HEK293T (cell line): ENCODE data around the gene CCM2.

Source experiments
- CTCF ChIA-PET: fragments of 350-600 bp; formaldehyde crosslinking; extraction: SDS; loops from one replicate; lab custom pipeline; 2021; ENCODE audit warnings: antibody characterized with exemption, inconsistent platforms; lab: Yijun Ruan, JAX
- POLR2A ChIA-PET: fragments of 350-600 bp; formaldehyde crosslinking; extraction: SDS; loops from one replicate; lab custom pipeline; 2020; ENCODE audit warnings: antibody characterized with exemption, inconsistent platforms; lab: Yijun Ruan, JAX
- DNase-seq: peaks from one replicate; pipeline ENCODE4 v3.0.0; 2012; ENCODE audit warnings: mixed read lengths; ENCODE audit errors: extremely low spot score
- ARNT ChIP-seq: fragments of 450-650 bp; IDR thresholded peaks from 2 replicates; pipeline ENCODE4 v1.6.1; 2017; ENCODE audit warnings: mild to moderate bottlenecking
- BHLHE40 ChIP-seq: fragments of 450-650 bp; IDR thresholded peaks from 2 replicates; pipeline ENCODE4 v1.6.1; 2016; ENCODE audit warnings: mild to moderate bottlenecking, moderate library complexity, borderline replicate concordance
- CTBP1 ChIP-seq: fragments of 450-650 bp; IDR thresholded peaks from 2 replicates; pipeline ENCODE4 v1.6.1; 2016; ENCODE audit warnings: borderline replicate concordance
- ELF4 ChIP-seq: fragments of 450-650 bp; IDR thresholded peaks from 2 replicates; pipeline ENCODE4 v1.6.1; 2017; ENCODE audit warnings: antibody characterized with exemption
- FOXA1 ChIP-seq: fragments of 450-650 bp; IDR thresholded peaks from 2 replicates; pipeline ENCODE4 v1.6.1; 2016; ENCODE audit warnings: mild to moderate bottlenecking
- FOXK2 ChIP-seq: fragments of 450-650 bp; IDR thresholded peaks from 2 replicates; pipeline ENCODE4 v1.6.1; 2016; ENCODE audit warnings: mild to moderate bottlenecking
- FOXM1 ChIP-seq: fragments of 450-650 bp; IDR thresholded peaks from 2 replicates; pipeline ENCODE4 v1.6.1; 2017; ENCODE audit warnings: mild to moderate bottlenecking, borderline replicate concordance
- HDGF ChIP-seq: fragments of 450-650 bp; IDR thresholded peaks from 2 replicates; pipeline ENCODE4 v1.6.1; 2017; ENCODE audit warnings: antibody characterized with exemption, borderline replicate concordance
- L3MBTL2 ChIP-seq: fragments of 450-650 bp; conservative IDR thresholded peaks from 2 replicates; pipeline ENCODE4 v1.6.1; 2016; ENCODE audit warnings: mild to moderate bottlenecking
- LEF1 ChIP-seq: fragments of 450-650 bp; IDR thresholded peaks from 2 replicates; pipeline ENCODE4 v1.6.1; 2017; ENCODE audit warnings: mild to moderate bottlenecking, borderline replicate concordance
- NFRKB ChIP-seq: fragments of 450-650 bp; IDR thresholded peaks from 2 replicates; pipeline ENCODE4 v1.6.1; 2016; ENCODE audit warnings: mild to moderate bottlenecking, moderate library complexity
- SP1 ChIP-seq: fragments of 450-650 bp; IDR thresholded peaks from 2 replicates; pipeline ENCODE4 v1.6.1; 2017
- SUZ12 ChIP-seq: fragments of 450-650 bp; IDR thresholded peaks from 2 replicates; pipeline ENCODE4 v1.6.1; 2016; ENCODE audit warnings: mild to moderate bottlenecking
- TARDBP ChIP-seq: fragments of 450-650 bp; IDR thresholded peaks from 2 replicates; pipeline ENCODE4 v1.6.1; 2016
- ZNF384 ChIP-seq: fragments of 450-650 bp; IDR thresholded peaks from 2 replicates; pipeline ENCODE4 v1.6.1; 2016
- TF ChIP-seq, protein P1 (sequence below): fragments of 450-650 bp; IDR thresholded peaks from 2 replicates; pipeline ENCODE4 v1.6.1; 2016

The CCM2 gene

DNA sequence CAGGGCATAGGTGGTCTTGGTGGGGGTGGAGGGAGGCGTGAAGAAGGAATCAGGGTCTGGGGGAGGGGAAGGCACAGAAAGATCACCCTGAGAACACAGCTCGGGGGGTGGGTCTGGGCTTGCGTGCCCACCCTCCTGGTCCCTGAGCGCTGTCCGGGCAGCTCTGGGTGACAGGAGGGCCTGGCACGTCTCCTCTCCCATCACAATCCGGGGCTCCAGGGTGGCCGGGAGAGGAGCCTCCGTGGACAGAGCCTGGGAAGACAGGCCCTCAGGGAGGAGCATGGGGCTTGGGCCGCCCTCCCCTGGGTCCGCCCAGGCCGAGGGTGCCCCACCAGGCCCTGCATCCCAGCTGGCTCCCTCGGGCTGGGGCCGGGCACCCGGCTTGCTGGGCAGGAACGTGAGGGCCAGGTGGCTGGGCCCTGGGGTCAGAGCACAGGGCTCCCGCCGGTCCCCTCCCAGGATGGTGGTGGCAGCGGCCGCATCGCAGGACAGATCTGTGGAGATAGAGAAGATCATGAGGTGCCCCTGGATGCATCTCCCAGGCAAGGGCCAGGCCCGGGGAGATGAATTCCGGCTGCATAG is 85.7 kb downstream of the CCM2 start:
- CTCF ChIA-PET: no interaction called here
- no peak for DNase-seq
- POLR2A ChIA-PET: interaction anchor here (2.9 kb wide), 1 partner anchor 26 kb away, joined by 10 read pairs; the partner anchor contains the start of gene TBRG4
- TF ChIP-seq CTBP1 (no peak), L3MBTL2 (no peak), HDGF (no peak), FOXK2 (no peak), BHLHE40 (no peak), TARDBP (no peak), SP1 (no peak), ZNF384 (no peak), ELF4 (no peak), LEF1 (no peak), NFRKB (no peak), SUZ12 (no peak), ARNT (no peak), FOXA1 (no peak), FOXM1 (no peak)
- TF ChIP-seq, protein P1, sequence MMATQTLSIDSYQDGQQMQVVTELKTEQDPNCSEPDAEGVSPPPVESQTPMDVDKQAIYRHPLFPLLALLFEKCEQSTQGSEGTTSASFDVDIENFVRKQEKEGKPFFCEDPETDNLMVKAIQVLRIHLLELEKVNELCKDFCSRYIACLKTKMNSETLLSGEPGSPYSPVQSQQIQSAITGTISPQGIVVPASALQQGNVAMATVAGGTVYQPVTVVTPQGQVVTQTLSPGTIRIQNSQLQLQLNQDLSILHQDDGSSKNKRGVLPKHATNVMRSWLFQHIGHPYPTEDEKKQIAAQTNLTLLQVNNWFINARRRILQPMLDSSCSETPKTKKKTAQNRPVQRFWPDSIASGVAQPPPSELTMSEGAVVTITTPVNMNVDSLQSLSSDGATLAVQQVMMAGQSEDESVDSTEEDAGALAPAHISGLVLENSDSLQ: no peak

- ChIA-PET POLR2A (interaction anchor here (1.0 to 2.9 kb wide), 3 partner anchors 10 to 101 kb away, joined by 3 to 10 read pairs (median 4); partner anchors contain the start of gene TBRG4), CTCF (interaction anchor here (0.9 to 1.0 kb wide), 2 partner anchors 50 to 113 kb away, joined by 3 read pairs; no protein-coding TSS in a partner anchor)
- no peak for TF ChIP-seq ZNF384
- no peak for TF ChIP-seq FOXA1
- no peak for TF ChIP-seq SUZ12
- no peak for TF ChIP-seq LEF1
- TF ChIP-seq FOXK2: no peak
- TF ChIP-seq L3MBTL2: no peak
- TF ChIP-seq FOXM1: no peak
- TF ChIP-seq SP1: no peak
- TF ChIP-seq ARNT: no peak
- TF ChIP-seq TARDBP: no peak
- TF ChIP-seq BHLHE40: no peak
- DNase-seq: no peak
Observed at GRCh38 chr7:45086331-45087065, 86.5 kb downstream of the CCM2 start.

DNA sequence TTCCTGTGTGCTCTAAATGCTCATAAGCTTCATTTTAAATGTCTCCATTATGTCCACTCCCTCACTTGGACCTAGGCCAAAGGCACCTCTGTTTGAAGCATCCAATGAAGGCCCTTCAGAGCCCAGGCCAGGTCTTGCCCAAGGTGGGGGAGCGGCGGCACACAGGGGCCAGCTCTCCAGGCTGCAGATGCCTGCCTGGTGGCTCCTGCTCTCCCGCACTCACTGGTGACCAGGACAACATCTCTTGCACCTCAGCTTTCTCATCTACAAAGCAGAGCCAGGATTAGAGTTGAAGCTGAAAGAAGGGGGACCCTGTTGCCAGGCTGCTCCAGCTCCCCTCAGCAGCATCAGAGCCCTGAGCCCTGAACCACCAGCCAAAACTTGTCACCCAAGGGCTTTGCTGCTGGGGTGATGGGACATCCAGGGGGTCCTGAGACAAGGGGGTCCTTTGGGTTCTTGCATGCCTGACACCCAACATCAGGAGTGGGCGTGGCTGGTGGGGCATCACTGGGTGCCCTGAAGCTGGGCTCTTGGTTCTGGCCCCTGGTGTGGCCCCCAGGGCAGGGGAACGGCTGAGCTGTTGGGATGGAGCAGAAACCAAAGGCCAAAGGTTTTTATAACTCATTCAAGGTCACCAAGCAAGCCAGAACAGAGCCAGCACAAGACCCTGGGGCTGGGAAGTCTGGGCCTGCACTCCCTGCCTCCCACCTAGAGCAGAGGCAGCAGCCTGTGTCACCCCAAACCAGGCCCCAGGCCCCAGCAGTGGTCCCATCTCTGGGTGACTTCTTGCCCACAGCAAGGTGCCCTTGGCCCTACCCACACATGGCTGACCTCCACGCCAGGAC is 87.5 kb downstream of the CCM2 start:
- ChIA-PET CTCF (interaction anchor here (0.9 to 1.0 kb wide), 2 partner anchors 49 to 114 kb away, joined by 3 read pairs; no protein-coding TSS in a partner anchor), POLR2A (interaction anchor here (1.0 to 2.9 kb wide), 3 partner anchors 11 to 102 kb away, joined by 3 to 10 read pairs (median 4); partner anchors contain the start of gene TBRG4)
- DNase-seq: no peak

GRCh38 chr7:45088146-45088701 is 88.2 kb downstream of the CCM2 start:
- no peak for DNase-seq
- TF ChIP-seq CTBP1 (no peak), HDGF (no peak), ELF4 (no peak), SUZ12 (no peak), ARNT (no peak), ZNF384 (no peak), LEF1 (no peak), TARDBP (no peak), FOXK2 (no peak), FOXM1 (no peak)
- ChIA-PET POLR2A (no interaction called here), CTCF (no interaction called here)

More for the DNA sequence above, 87.5 kb downstream of the CCM2 start:
- TF ChIP-seq FOXK2: no peak
- no peak for TF ChIP-seq TARDBP
- TF ChIP-seq, protein P1: no peak
- no peak for TF ChIP-seq HDGF
- no peak for TF ChIP-seq LEF1
- no peak for TF ChIP-seq SP1
- no peak for TF ChIP-seq ARNT
- TF ChIP-seq ELF4: no peak
- no peak for TF ChIP-seq L3MBTL2
- no peak for TF ChIP-seq SUZ12
- no peak for TF ChIP-seq CTBP1
- no peak for TF ChIP-seq FOXA1
- no peak for TF ChIP-seq NFRKB
- no peak for TF ChIP-seq BHLHE40
- no peak for TF ChIP-seq FOXM1
- TF ChIP-seq ZNF384: no peak

- peak; percentile 58 for DNase-seq
- CTCF ChIA-PET: no interaction called here
- POLR2A ChIA-PET: interaction anchor here (1.2 kb wide), 1 partner anchor 23 kb away, joined by 8 read pairs; the partner anchor contains the start of gene TBRG4
- no peak for TF ChIP-seq ARNT
- 0 out of 2 replicates have a peak, but pooled peaks have one; percentile 3 for TF ChIP-seq FOXM1
Observed at GRCh38 chr7:45088821-45089340, 88.9 kb downstream of the CCM2 start, which contains the start of gene NACAD. Gene NACAD (minus strand): TSS chr7:45088969. CDS start chr7:45088894, 75 bp downstream.
